ENCODE data around the gene PPFIBP2.
A peak's percentile ranks its signal among the peaks of the same experiment; 100 is the strongest.

The PPFIBP2 gene

GRCh38 chr11:7639643-7640025, 125.8 kb downstream of the PPFIBP2 start:
- no peak overlapping the region for H2BK5ac ChIP-seq (ENCODE audit: low read length)
- H2BK120ac ChIP-seq (ENCODE audit: low read depth, low read length) = no peak overlapping the region
- no peak overlapping the region for H3K27ac ChIP-seq (replicated peaks; ENCODE audit: low read length)
- no peak overlapping the region for H3K14ac ChIP-seq (ENCODE audit: low read length)
- no peak for DNase-seq (ENCODE audit: low spot score)
- H2BK15ac ChIP-seq (ENCODE audit: low read length) = peak overlapping the region; percentile 16
- no peak overlapping the region for H4K8ac ChIP-seq (ENCODE audit: low read depth, low read length)
- H3K9ac ChIP-seq (ENCODE audit: low read depth, low read length, poor library complexity) = no peak overlapping the region
- H4K91ac ChIP-seq (ENCODE audit: low read depth, low read length, poor library complexity) = no peak overlapping the region
- H3K4me3 ChIP-seq (ENCODE audit: low read length in 2 of 2) = no peak overlapping the region
- H3K36me3 ChIP-seq (replicated peaks in 1 of 2; ENCODE audit: control insufficient read depth in 2 of 2, insufficient read depth in 2 of 2, low read length in 2 of 2) = no peaks in the 10 kb centered on the region
- H3K4ac ChIP-seq (ENCODE audit: low read length) = no peak overlapping the region
- peaks cover 0 to 10% of the 10 kb centered on the region in 2 donors for H3K9me3 ChIP-seq (replicated peaks in 1 of 2; ENCODE audit: control insufficient read depth in 2 of 2, insufficient read depth in 1 of 2, low read depth in 1 of 2, low read length in 2 of 2)
- no CpG with 5 or more reads among the region's 5 CpGs for WGBS, 2 donors (ENCODE audit: extremely low coverage in 2 of 2, insufficient read length in 2 of 2, insufficient replicate concordance in 1 of 2)
- H3K23ac ChIP-seq (ENCODE audit: low read depth, low read length, poor library complexity) = no peak overlapping the region
- H3K27me3 ChIP-seq (ENCODE audit: control insufficient read depth in 3 of 3, insufficient read depth in 3 of 3, low read depth in 1 of 3, low read length in 3 of 3) = no peaks in the 10 kb centered on the region
- H2AK5ac ChIP-seq (ENCODE audit: low read depth, low read length) = no peak overlapping the region
- H3K18ac ChIP-seq (ENCODE audit: low read length) = no peak overlapping the region
- no peaks in the 10 kb centered on the region for H3K79me1 ChIP-seq (ENCODE audit: low read depth, low read length)
- H2AFZ ChIP-seq (ENCODE audit: low read length) = no peak overlapping the region
- H3K4me2 ChIP-seq (ENCODE audit: insufficient read depth, low read length, poor library complexity, severe bottlenecking) = no peak overlapping the region
- H3K4me1 ChIP-seq (ENCODE audit: control insufficient read depth in 2 of 2, insufficient read depth in 1 of 2, low read depth in 1 of 2, low read length in 2 of 2) = peaks cover 5 to 9% of the 10 kb centered on the region in 2 donors
- H2BK12ac ChIP-seq (ENCODE audit: low read length) = no peak overlapping the region

DNA sequence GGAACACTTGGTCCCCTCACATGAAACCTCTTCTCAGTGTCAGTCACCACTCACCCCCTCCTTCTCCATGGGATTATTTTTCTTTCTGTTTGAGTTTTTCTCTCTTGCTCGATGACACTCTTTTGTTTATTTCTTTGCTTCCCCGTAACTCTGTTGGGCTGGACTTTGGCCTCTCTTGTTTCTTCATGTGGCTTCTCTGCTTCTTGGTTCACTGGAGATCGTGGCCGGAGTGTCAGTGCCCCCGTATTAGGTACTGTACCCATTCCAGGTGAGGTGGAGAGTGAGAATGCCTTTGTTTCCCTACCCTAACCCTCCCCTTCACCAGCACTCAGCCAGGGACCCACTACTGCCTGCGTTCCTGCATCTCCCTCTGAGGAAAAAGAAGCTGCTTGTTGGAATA, 127.0 kb downstream of the PPFIBP2 start:
- Histone ChIP-seq H3K23ac (ENCODE audit: low read depth, low read length, poor library complexity) (no peak overlapping the region), H2BK12ac (ENCODE audit: low read length) (no peak overlapping the region), H4K8ac (ENCODE audit: low read depth, low read length) (no peak overlapping the region), H2AFZ (ENCODE audit: low read length) (no peak overlapping the region), H3K4me2 (ENCODE audit: insufficient read depth, low read length, poor library complexity, severe bottlenecking) (no peak overlapping the region), H3K9me3 (replicated peaks in 1 of 2; ENCODE audit: control insufficient read depth in 2 of 2, insufficient read depth in 1 of 2, low read depth in 1 of 2, low read length in 2 of 2) (peaks cover 0 to 10% of the 10 kb centered on the region in 2 donors), H2AK5ac (ENCODE audit: low read depth, low read length) (no peak overlapping the region), H4K91ac (ENCODE audit: low read depth, low read length, poor library complexity) (no peak overlapping the region), H3K4me1 (ENCODE audit: control insufficient read depth in 2 of 2, insufficient read depth in 1 of 2, low read depth in 1 of 2, low read length in 2 of 2) (peaks cover 5 to 9% of the 10 kb centered on the region in 2 donors), H2BK15ac (ENCODE audit: low read length) (no peak overlapping the region), H3K9ac (ENCODE audit: low read depth, low read length, poor library complexity) (no peak overlapping the region), H3K27me3 (ENCODE audit: control insufficient read depth in 3 of 3, insufficient read depth in 3 of 3, low read depth in 1 of 3, low read length in 3 of 3) (no peaks in the 10 kb centered on the region), H2BK5ac (ENCODE audit: low read length) (no peak overlapping the region), H3K79me1 (ENCODE audit: low read depth, low read length) (no peaks in the 10 kb centered on the region), H3K27ac (replicated peaks; ENCODE audit: low read length) (no peak overlapping the region), H3K14ac (ENCODE audit: low read length) (no peak overlapping the region), H3K4me3 (ENCODE audit: low read length in 2 of 2) (no peak overlapping the region), H3K4ac (ENCODE audit: low read length) (no peak overlapping the region), H3K18ac (ENCODE audit: low read length) (no peak overlapping the region), H2BK120ac (ENCODE audit: low read depth, low read length) (no peak overlapping the region), H3K36me3 (replicated peaks in 1 of 2; ENCODE audit: control insufficient read depth in 2 of 2, insufficient read depth in 2 of 2, low read length in 2 of 2) (no peaks in the 10 kb centered on the region)
- no peak for DNase-seq (ENCODE audit: low spot score)
- whole genome bisulfite sequencing, 2 donors (ENCODE audit: extremely low coverage in 2 of 2, insufficient read length in 2 of 2, insufficient replicate concordance in 1 of 2) = no CpG with 5 or more reads among the region's 6 CpGs

- no peak overlapping the region for H3K4me2 ChIP-seq (ENCODE audit: insufficient read depth, low read length, poor library complexity, severe bottlenecking)
- H2BK120ac ChIP-seq (ENCODE audit: low read depth, low read length) = no peak overlapping the region
- no peak overlapping the region for H2AK5ac ChIP-seq (ENCODE audit: low read depth, low read length)
- DNase-seq (ENCODE audit: low spot score) = no peak
- no peak overlapping the region for H2BK5ac ChIP-seq (ENCODE audit: low read length)
- no peak overlapping the region for H2AFZ ChIP-seq (ENCODE audit: low read length)
- H3K27ac ChIP-seq (replicated peaks; ENCODE audit: low read length) = no peak overlapping the region
- no peaks in the 10 kb centered on the region for H3K79me1 ChIP-seq (ENCODE audit: low read depth, low read length)
- no peak overlapping the region for H2BK15ac ChIP-seq (ENCODE audit: low read length)
- no peaks in the 10 kb centered on the region for H3K36me3 ChIP-seq (replicated peaks in 1 of 2; ENCODE audit: control insufficient read depth in 2 of 2, insufficient read depth in 2 of 2, low read length in 2 of 2)
- H3K18ac ChIP-seq (ENCODE audit: low read length) = no peak overlapping the region
- peaks cover 0 to 10% of the 10 kb centered on the region in 2 donors for H3K9me3 ChIP-seq (replicated peaks in 1 of 2; ENCODE audit: control insufficient read depth in 2 of 2, insufficient read depth in 1 of 2, low read depth in 1 of 2, low read length in 2 of 2)
- no peaks in the 10 kb centered on the region for H3K27me3 ChIP-seq (ENCODE audit: control insufficient read depth in 3 of 3, insufficient read depth in 3 of 3, low read depth in 1 of 3, low read length in 3 of 3)
- no CpG with 5 or more reads among the region's 4 CpGs for WGBS, 2 donors (ENCODE audit: extremely low coverage in 2 of 2, insufficient read length in 2 of 2, insufficient replicate concordance in 1 of 2)
- no peak overlapping the region for H4K91ac ChIP-seq (ENCODE audit: low read depth, low read length, poor library complexity)
- H2BK12ac ChIP-seq (ENCODE audit: low read length) = no peak overlapping the region
- H3K23ac ChIP-seq (ENCODE audit: low read depth, low read length, poor library complexity) = no peak overlapping the region
- no peak overlapping the region for H3K9ac ChIP-seq (ENCODE audit: low read depth, low read length, poor library complexity)
- H3K14ac ChIP-seq (ENCODE audit: low read length) = no peak overlapping the region
- H3K4me1 ChIP-seq (ENCODE audit: control insufficient read depth in 2 of 2, insufficient read depth in 1 of 2, low read depth in 1 of 2, low read length in 2 of 2) = peaks cover 2 to 9% of the 10 kb centered on the region in 2 donors
- no peak overlapping the region for H3K4ac ChIP-seq (ENCODE audit: low read length)
- no peak overlapping the region for H3K4me3 ChIP-seq (ENCODE audit: low read length in 2 of 2)
- no peak overlapping the region for H4K8ac ChIP-seq (ENCODE audit: low read depth, low read length)
Measured at GRCh38 chr11:7642747-7643146, 128.9 kb downstream of the PPFIBP2 start.

DNA sequence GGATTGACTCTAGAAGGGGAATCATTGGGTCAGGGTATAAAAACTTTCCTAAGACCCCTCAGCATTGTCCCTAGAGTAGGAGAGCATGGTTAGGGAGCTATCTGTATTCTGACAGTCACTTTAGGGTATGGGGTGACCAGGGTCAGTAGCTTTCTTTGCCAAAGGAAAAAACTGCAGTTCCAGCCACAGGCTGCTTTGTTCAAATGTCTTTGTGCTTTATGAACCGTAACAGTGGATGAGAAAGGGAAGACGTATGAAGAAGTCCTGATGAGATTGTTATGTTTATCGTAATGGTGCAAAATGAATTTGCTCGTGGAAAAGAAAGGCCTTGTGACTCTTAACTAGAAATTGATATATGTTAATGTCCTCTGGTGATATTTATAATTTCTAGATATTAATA, 129.5 kb downstream of the PPFIBP2 start:
- peaks cover 0 to 10% of the 10 kb centered on the region in 2 donors for H3K9me3 ChIP-seq (replicated peaks in 1 of 2; ENCODE audit: control insufficient read depth in 2 of 2, insufficient read depth in 1 of 2, low read depth in 1 of 2, low read length in 2 of 2)
- no peak overlapping the region for H3K4ac ChIP-seq (ENCODE audit: low read length)
- no peak overlapping the region for H2AK5ac ChIP-seq (ENCODE audit: low read depth, low read length)

More for the DNA sequence above, 129.5 kb downstream of the PPFIBP2 start:
- Histone ChIP-seq H3K4me1 (ENCODE audit: control insufficient read depth in 2 of 2, insufficient read depth in 1 of 2, low read depth in 1 of 2, low read length in 2 of 2) (peaks cover 2 to 9% of the 10 kb centered on the region in 2 donors), H3K14ac (ENCODE audit: low read length) (no peak overlapping the region), H3K27me3 (ENCODE audit: control insufficient read depth in 3 of 3, insufficient read depth in 3 of 3, low read depth in 1 of 3, low read length in 3 of 3) (no peaks in the 10 kb centered on the region), H4K8ac (ENCODE audit: low read depth, low read length) (no peak overlapping the region), H3K4me2 (ENCODE audit: insufficient read depth, low read length, poor library complexity, severe bottlenecking) (no peak overlapping the region), H2BK12ac (ENCODE audit: low read length) (no peak overlapping the region), H3K9ac (ENCODE audit: low read depth, low read length, poor library complexity) (no peak overlapping the region), H3K36me3 (replicated peaks in 1 of 2; ENCODE audit: control insufficient read depth in 2 of 2, insufficient read depth in 2 of 2, low read length in 2 of 2) (no peaks in the 10 kb centered on the region), H2BK15ac (ENCODE audit: low read length) (no peak overlapping the region), H2BK120ac (ENCODE audit: low read depth, low read length) (no peak overlapping the region), H3K79me1 (ENCODE audit: low read depth, low read length) (no peaks in the 10 kb centered on the region), H2BK5ac (ENCODE audit: low read length) (no peak overlapping the region), H3K23ac (ENCODE audit: low read depth, low read length, poor library complexity) (no peak overlapping the region), H2AFZ (ENCODE audit: low read length) (no peak overlapping the region), H3K27ac (replicated peaks; ENCODE audit: low read length) (no peak overlapping the region), H4K91ac (ENCODE audit: low read depth, low read length, poor library complexity) (no peak overlapping the region), H3K4me3 (ENCODE audit: low read length in 2 of 2) (no peak overlapping the region), H3K18ac (ENCODE audit: low read length) (no peak overlapping the region)
- DNase-seq (ENCODE audit: low spot score) = no peak
- no CpG with 5 or more reads among the region's 4 CpGs for WGBS, 2 donors (ENCODE audit: extremely low coverage in 2 of 2, insufficient read length in 2 of 2, insufficient replicate concordance in 1 of 2)

All from neuronal stem cell (in vitro differentiated cells).